Smooth muscle cell of trachea (primary cell): ENCODE measurements around the gene CALCB. TPM values are rescaled to one million over a fixed set of nuclear protein-coding genes. Genes with fewer than 3 reads are reported as not detected.

Experiments
- total RNA-seq: library from RNA; depleted of rRNA; stranded (reverse); fragments of >200 nt; gene quantifications from 2 replicates; pipeline ENCODE4 v1.2.1, GENCODE V29; 2014

CALCB gene
- 0.15 TPM in 1 of 2 replicates, not detected in the other for total RNA-seq

GRCh38 chr11:15073361-15074205, at the start of gene CALCB:
Gene CALCB, plus strand, starts transcription at chr11:15073593. Its CDS starts 1,126 bp downstream, at chr11:15074719.

GRCh38 chr11:15114501-15115475, 41.4 kb downstream of the CALCB start, which contains the start of gene INSC:
Gene INSC, plus strand, starts transcription at chr11:15114923. Its CDS starts 34,252 bp downstream, at chr11:15149175.

Other genes starting within 250 kb of the CALCB start
- gene CYP2R1, start 181.4 kb upstream of the CALCB start, total RNA-seq: 8.9 and 10.6 TPM in 2 replicates
- not detected in 2 replicates for gene CALCA, start 101.2 kb upstream of the CALCB start, total RNA-seq
- gene INSC, start 41.3 kb downstream of the CALCB start, total RNA-seq: under 0.01 and 1.2 TPM in 2 replicates